Stimulated activated CD8-positive, alpha-beta memory T cell treated with anti-CD3 and anti-CD28 coated beads, Interleukin-2, amount 100 ng/mL, for 48 hours (primary cell): ENCODE results near the gene SBK3.
"Not testable (repeated sequence)": the region's sequence is repeated elsewhere in the genome, so short reads cannot be mapped to it uniquely, and the experiment has no call there.

Experiments
- DNase-seq, 2 donors: peaks; one replicate each; pipeline ENCODE4 v3.0.0-alpha.2; 2020; ENCODE audit warnings: low read depth in 2 of 2

SBK3 gene

GRCh38 chr19:55545443-55545842, at the start of gene SBK3:
SBK3 (minus strand) TSS chr19:55545543; CDS start chr19:55545543, 0 bp downstream.
- no peak for DNase-seq

- no peak for DNase-seq
Measured at GRCh38 chr19:55593096-55593772, 47.9 kb upstream of the SBK3 start.

DNA sequence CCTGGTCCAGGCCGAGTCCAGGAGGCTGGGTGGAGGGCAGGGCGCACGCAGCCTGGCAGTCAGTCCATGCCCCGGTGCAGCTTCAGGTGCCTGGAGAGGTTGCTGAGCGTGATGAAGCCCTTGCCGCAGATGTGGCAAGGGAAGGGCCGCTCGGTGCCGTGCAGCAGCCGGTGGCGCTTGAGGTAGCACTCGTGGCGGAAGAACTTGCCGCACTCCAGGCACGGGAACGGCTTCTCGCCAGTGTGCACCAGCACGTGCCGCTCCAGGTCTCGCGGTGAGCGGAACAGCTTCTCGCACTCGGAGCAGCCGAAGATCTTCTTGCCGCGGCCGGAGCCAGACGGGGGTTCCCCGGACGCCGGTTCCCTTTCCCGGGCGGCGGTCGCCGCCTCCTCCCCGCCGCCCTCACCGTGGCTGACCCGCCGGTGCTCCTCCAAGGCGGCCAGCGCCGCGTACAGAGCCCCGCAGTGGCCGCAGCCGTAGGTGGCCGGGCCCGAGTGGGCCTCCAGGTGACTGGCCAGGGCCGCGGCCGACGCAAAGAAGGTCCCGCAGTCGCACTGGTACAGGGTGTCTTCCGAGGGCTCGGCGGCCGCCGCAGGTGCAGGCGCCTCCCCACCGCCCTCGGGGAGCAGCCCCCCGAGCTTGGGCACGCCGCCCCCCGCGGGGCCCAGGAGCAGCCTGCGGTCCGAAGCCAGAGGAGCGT, 47.2 kb upstream of the SBK3 start:
- no peak for DNase-seq

- no peak for DNase-seq
Measured at GRCh38 chr19:55591555-55591954, 46.2 kb upstream of the SBK3 start.

DNA sequence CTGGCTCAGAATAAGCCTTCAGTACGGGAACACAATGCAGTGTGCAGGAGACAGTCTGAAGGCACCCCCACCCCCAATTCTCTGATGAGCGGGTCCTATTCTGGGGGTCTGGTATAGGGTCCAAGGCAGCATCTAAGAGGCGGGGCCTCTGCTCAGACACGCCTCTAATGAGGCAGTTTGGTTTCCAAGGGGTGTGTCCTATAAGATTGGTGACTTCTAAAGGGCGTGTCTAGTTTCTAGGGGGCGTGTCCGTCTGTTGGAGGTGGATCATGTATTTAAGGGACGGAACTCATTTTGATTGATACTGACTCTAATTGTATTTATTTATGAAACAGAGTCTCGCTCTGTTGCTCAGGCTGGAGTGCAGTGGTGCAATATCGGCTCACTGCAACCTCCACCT, 45.3 kb upstream of the SBK3 start:
- DNase-seq = no peak

- no peak for DNase-seq
Measured at GRCh38 chr19:55590109-55590508, 44.8 kb upstream of the SBK3 start.

GRCh38 chr19:55588738-55589137, 43.4 kb upstream of the SBK3 start:
- no peak for DNase-seq

DNA sequence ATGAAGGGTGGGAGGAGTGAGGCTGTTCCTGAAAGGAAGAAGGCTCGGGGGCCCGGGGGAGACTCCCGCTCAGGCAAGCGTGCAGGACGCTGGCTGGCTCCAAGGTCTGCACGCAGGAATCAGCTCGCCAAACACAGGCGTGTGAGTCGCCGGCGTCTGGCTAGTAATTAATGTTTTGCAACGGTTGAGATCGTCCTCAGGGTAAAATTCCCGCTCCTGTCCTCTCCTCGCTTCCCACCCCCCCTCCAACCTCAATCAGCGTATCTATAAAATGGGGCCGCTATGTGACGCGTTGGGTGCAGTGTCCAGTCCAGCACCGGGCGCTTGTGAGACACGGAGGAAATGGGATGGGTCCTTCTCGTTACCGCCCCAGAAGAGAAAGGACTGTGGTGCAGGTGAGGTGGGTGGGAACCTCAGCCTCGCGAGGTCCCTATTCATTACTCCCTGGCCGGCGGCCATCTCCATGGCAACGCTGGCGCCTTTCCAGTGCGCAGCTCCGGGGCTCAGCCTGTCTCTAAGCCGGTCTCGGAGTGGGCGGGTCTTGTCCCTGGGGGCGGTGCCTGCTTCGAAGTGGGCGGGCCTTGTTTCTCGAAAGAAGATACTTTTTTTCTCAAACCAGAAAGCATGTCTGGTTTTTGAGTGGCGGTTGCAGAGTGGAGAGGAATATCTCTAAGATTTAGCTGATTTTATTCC, 41.8 kb upstream of the SBK3 start:
- peak; percentile 88 to 91 for DNase-seq

GRCh38 chr19:55585658-55586339, 40.5 kb upstream of the SBK3 start:
- peak; percentile 27 to 55 for DNase-seq

DNA sequence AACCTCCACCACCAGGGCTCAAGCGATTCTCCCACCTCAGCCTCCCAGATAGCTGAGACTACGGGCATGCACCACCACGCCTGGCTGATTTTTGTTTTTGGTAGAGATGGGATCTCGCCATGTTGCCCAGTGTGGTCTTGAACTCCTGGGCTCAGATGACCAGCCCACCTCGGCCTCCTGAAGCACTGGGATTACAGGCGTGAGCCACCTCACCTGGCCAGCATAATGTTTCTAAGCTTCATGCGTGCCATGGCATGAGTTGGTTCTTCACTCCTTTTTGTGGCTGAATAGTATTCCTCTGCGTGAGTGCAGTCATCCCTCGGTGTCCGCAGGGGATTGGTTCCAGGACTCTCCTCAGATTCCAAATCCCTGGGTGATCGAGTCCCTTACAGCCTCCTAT, 39.5 kb upstream of the SBK3 start:
- DNase-seq = no peak

DNA sequence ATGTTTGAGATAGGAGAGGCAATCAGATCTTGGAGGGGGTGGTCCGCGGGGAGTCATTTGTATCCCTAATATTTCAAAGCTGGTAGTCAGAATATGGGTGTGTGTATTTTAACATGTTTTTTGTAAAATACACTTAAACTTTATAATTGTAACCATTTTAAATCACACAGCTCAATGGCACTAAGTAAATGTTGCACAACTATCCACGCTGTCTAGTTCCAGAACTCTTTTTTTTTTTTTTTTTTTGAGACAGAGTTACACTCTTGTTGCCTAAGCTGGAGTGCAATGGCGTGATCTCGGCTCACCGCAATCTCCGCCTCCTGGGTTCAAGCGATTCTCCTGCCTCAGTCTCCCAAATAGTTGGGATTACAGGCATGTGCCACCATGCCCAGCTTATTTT, 38.6 kb upstream of the SBK3 start:
- DNase-seq = not testable (repeated sequence)

- not testable (repeated sequence) for DNase-seq
Measured at GRCh38 chr19:55582284-55582683, 36.9 kb upstream of the SBK3 start.

- DNase-seq = no peak
Measured at GRCh38 chr19:55581823-55582223, 36.5 kb upstream of the SBK3 start.

- no peak for DNase-seq
Measured at GRCh38 chr19:55581145-55581822, 35.9 kb upstream of the SBK3 start.

DNA sequence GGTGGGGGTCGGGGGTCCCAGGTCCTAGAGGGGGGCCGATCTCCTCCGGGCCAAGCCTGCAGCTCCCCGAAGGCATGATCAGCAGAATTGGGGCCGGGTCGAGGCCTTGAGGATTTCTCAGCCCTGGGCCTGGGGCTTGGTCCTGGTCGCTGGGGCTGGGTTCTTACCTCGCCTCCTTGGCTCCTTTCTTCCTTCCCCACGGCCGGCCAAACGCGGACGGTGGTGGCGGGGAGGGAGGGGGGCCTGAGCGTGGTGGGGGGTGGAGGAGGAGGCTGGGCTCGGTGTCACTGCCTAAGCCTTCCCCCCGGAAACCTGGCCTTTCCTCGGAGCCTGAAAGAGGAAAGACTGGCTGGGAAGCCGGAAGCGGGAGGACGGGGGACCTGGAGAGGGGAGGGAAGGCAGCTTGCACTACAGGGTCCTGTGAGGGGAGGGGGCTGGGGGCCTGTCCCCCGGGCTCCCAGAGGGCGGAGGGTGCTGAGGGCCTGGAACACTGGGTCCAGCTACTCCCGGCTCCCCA, 35.3 kb upstream of the SBK3 start, which contains the start of gene ZNF579:
Gene ZNF579 (minus strand): TSS at position 221 of the 517 bp plus-strand sequence. CDS start 1,209 bp downstream, outside the sequence.
- DNase-seq = peak; percentile 60 to 80

GRCh38 chr19:55579766-55580621, 34.7 kb upstream of the SBK3 start:
- no peak for DNase-seq

- no peak for DNase-seq
Measured at GRCh38 chr19:55578761-55579747, 33.7 kb upstream of the SBK3 start.

DNA sequence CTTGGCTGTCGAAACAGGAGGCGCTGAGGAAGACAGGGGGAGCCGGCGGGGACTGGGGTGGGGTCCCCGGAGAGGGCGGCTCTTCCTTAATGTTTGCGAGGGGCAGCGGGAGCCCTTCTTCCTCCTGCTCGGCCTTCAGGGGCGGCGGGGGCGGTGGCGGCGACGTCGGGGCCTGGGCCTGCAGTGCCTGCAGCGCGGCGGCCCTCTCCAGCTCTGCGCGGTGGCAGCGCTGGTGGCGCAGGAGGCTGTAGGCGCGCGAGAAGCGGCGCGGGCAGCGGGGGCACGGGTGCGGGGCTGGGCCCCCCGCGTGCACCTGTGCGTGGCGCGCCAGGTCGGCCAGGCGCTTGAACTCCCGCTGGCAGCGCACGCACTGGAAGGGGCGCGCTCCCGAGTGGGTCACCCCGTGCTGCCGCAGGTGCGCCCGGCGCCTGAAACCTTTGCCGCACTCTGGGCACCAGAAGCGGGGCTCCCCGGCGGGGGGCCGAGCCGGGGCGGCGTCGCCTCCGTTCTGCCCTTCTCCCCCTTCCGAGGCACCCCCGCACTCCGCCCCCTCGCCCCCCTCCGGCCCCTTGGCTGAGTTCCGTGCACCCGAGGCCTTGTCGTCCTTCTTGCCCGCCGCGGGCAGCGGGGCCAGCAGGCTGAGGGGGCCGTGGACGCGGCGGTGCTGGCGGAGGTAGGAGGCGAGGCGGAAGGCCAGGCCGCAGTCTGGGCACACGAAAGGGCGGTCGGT, 32.9 kb upstream of the SBK3 start:
- no peak for DNase-seq
